Breast epithelium (tissue), 3 donors: ENCODE results near the gene KLHL36.

Source experiments
- CTCF ChIP-seq, 3 donors: fragments of 450-650 bp; IDR thresholded peaks; one replicate each; pipeline ENCODE4 v1.5.1; 2016 to 2017; ENCODE audit warnings: antibody characterized with exemption in 3 of 3, mild to moderate bottlenecking in 3 of 3, moderate library complexity in 3 of 3
- POLR2A ChIP-seq: fragments of 450-650 bp; IDR thresholded peaks from one replicate; pipeline ENCODE4 v1.6.1; 2016; ENCODE audit warnings: antibody characterized with exemption, mild to moderate bottlenecking, moderate library complexity

GRCh38 chr16:84629580-84629979, 18.7 kb upstream of the KLHL36 start:
- no peak for TF ChIP-seq CTCF (IDR thresholded peaks at IDR 0.05)
- TF ChIP-seq POLR2A: no peak
